ENCODE data around the gene MAJIN. TPM values are rescaled to one million over a fixed set of nuclear protein-coding genes. Genes with fewer than 3 reads are reported as not detected.

MAJIN gene
- total and polyA plus RNA-seq, 2 experiments from 2014 or later = not detected

- TF ChIP-seq, protein P1, sequence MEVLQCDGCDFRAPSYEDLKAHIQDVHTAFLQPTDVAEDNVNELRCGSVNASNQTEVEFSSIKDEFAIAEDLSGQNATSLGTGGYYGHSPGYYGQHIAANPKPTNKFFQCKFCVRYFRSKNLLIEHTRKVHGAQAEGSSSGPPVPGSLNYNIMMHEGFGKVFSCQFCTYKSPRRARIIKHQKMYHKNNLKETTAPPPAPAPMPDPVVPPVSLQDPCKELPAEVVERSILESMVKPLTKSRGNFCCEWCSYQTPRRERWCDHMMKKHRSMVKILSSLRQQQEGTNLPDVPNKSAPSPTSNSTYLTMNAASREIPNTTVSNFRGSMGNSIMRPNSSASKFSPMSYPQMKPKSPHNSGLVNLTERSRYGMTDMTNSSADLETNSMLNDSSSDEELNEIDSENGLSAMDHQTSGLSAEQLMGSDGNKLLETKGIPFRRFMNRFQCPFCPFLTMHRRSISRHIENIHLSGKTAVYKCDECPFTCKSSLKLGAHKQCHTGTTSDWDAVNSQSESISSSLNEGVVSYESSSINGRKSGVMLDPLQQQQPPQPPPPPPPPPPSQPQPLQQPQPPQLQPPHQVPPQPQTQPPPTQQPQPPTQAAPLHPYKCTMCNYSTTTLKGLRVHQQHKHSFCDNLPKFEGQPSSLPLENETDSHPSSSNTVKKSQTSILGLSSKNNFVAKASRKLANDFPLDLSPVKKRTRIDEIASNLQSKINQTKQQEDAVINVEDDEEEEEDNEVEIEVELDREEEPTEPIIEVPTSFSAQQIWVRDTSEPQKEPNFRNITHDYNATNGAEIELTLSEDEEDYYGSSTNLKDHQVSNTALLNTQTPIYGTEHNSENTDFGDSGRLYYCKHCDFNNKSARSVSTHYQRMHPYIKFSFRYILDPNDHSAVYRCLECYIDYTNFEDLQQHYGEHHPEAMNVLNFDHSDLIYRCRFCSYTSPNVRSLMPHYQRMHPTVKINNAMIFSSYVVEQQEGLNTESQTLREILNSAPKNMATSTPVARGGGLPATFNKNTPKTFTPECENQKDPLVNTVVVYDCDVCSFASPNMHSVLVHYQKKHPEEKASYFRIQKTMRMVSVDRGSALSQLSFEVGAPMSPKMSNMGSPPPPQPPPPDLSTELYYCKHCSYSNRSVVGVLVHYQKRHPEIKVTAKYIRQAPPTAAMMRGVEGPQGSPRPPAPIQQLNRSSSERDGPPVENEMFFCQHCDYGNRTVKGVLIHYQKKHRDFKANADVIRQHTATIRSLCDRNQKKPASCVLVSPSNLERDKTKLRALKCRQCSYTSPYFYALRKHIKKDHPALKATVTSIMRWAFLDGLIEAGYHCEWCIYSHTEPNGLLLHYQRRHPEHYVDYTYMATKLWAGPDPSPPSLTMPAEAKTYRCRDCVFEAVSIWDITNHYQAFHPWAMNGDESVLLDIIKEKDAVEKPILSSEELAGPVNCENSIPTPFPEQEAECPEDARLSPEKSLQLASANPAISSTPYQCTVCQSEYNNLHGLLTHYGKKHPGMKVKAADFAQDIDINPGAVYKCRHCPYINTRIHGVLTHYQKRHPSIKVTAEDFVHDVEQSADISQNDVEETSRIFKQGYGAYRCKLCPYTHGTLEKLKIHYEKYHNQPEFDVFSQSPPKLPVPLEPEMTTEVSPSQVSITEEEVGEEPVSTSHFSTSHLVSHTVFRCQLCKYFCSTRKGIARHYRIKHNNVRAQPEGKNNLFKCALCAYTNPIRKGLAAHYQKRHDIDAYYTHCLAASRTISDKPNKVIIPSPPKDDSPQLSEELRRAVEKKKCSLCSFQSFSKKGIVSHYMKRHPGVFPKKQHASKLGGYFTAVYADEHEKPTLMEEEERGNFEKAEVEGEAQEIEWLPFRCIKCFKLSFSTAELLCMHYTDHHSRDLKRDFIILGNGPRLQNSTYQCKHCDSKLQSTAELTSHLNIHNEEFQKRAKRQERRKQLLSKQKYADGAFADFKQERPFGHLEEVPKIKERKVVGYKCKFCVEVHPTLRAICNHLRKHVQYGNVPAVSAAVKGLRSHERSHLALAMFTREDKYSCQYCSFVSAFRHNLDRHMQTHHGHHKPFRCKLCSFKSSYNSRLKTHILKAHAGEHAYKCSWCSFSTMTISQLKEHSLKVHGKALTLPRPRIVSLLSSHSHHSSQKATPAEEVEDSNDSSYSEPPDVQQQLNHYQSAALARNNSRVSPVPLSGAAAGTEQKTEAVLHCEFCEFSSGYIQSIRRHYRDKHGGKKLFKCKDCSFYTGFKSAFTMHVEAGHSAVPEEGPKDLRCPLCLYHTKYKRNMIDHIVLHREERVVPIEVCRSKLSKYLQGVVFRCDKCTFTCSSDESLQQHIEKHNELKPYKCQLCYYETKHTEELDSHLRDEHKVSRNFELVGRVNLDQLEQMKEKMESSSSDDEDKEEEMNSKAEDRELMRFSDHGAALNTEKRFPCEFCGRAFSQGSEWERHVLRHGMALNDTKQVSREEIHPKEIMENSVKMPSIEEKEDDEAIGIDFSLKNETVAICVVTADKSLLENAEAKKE (CRISPR knock-in tag; IDR thresholded peaks at IDR 0.05) = no peak
Measured at GRCh38 chr11:65014726-65015227, 42.9 kb upstream of the MAJIN start (continued).

DNA sequence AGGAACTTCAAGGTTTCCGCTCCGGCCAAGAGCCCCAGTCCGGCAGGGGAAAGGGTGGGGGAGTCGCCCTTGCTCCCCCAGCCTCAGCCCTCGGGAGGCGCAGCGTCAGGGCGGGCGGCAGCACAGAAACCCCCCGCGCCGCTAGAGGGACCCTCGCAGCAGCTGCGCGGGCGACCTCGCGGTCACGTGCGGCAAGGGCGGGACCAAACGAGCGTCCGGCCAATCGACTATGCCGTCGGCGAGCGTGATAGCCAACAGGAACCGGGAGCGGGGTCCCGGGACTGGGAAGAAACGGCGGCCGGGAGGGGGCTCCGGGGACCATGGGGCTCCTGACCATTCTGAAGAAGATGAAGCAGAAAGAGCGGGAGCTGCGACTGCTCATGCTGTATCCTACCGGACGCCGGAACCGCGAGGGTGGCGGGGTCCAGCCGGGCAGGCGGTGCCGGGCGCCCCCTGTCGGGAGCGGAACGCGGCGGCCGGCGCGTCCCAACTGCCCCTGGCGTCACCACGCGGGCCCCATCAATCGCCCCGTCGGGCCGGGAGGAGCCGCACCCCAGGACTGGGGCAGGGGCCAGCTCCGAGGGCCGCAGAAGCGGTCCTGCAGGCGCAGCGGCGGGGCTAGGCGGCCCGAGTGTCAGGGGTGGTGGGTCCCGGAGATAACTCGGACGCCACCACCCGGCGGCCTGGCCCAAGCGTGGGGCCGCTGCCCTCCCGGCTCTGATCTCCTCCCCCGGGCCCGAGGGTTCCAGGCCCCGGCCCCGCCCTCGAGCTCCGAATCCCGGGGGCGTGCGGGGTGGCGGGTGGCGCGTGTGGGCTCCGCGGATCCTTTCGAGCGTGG lies 42.2 kb upstream of the MAJIN start, which contains the start of gene ARL2:
Gene ARL2, plus strand, starts transcription at position 273 of the 838 bp plus-strand sequence. Its CDS starts 48 bp downstream, at position 321.
- Histone ChIP-seq H2AFZ (peak within 1 kb of the TSS; percentile 95), H3K27me3 (ENCODE audit: insufficient read depth) (no peaks in the 10 kb centered on the region), H3K9me2 (ENCODE audit: insufficient read depth) (no peaks in the 10 kb centered on the region), H3K4me1 (ENCODE audit: insufficient read depth) (no peaks in the 10 kb centered on the region; the same call in 1 of the 2 replicates), H3K36me3 (ENCODE audit: insufficient read depth) (no peaks in the 10 kb centered on the region), H3K79me2 (replicated peaks; ENCODE audit: insufficient read depth) (peaks cover 11% of the 10 kb centered on the region; the same call in 1 of the 2 replicates), H3F3A (replicated peaks; ENCODE audit: low read depth) (peaks cover 20% of the 10 kb centered on the region; the same call in 1 of the 2 replicates), H3K27ac (ENCODE audit: low read depth) (peak within 1 kb of the TSS; percentile 99), H3K4me3 (peak within 1 kb of the TSS; percentile 88), H4K20me1 (replicated peaks; ENCODE audit: insufficient read depth) (0 out of 2 replicates have a peak, but pooled peaks cover 2% of the 10 kb centered on the region), H3K4me2 (peak within 1 kb of the TSS; percentile 99)
- H3K9me3 Mint-ChIP-seq = no peaks in the 10 kb centered on the region; the same call in 2 of the 3 replicates
- H3K27ac Mint-ChIP-seq = peak within 1 kb of the TSS; percentile 96
- H3K36me3 Mint-ChIP-seq (ENCODE audit: low read depth) = peaks cover 24% of the 10 kb centered on the region
- ATAC-seq = peak; percentile 82
- H3K27me3 Mint-ChIP-seq (ENCODE audit: insufficient read depth, low read depth, poor library complexity) = peaks cover 15% of the 10 kb centered on the region
- peak; percentile 95 for DNase-seq (ENCODE audit: low spot score)
- H3K4me1 Mint-ChIP-seq = peaks cover 13% of the 10 kb centered on the region; the same call in 2 of the 3 replicates
- TF ChIP-seq, protein P1 (CRISPR knock-in tag; IDR thresholded peaks at IDR 0.05) = no peak
- peak; percentile 80 for TF ChIP-seq CREB1 (CRISPR knock-in tag; IDR thresholded peaks at IDR 0.05; ENCODE audit: low read depth)
- TF ChIP-seq, protein P2, sequence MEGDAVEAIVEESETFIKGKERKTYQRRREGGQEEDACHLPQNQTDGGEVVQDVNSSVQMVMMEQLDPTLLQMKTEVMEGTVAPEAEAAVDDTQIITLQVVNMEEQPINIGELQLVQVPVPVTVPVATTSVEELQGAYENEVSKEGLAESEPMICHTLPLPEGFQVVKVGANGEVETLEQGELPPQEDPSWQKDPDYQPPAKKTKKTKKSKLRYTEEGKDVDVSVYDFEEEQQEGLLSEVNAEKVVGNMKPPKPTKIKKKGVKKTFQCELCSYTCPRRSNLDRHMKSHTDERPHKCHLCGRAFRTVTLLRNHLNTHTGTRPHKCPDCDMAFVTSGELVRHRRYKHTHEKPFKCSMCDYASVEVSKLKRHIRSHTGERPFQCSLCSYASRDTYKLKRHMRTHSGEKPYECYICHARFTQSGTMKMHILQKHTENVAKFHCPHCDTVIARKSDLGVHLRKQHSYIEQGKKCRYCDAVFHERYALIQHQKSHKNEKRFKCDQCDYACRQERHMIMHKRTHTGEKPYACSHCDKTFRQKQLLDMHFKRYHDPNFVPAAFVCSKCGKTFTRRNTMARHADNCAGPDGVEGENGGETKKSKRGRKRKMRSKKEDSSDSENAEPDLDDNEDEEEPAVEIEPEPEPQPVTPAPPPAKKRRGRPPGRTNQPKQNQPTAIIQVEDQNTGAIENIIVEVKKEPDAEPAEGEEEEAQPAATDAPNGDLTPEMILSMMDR (conservative IDR thresholded peaks at IDR 0.05; ENCODE audit: low read depth in 2 of 2) = peak; percentile 48 to 62
- TF ChIP-seq POLR2AphosphoS5 (IDR thresholded peaks at IDR 0.05; ENCODE audit: low read depth) = peak; percentile 58; the same call in 1 of the 2 replicates
- TF ChIP-seq ZNF114 (CRISPR knock-in tag; IDR thresholded peaks at IDR 0.05) = no peak
- peak within 1 kb of the TSS; percentile 86 for H3K4me3 Mint-ChIP-seq
